NCI-H2107 treated with DMSO at 0.1 percent for 48 hours (cell line): ENCODE results near the gene GNS.
"Not testable (repeated sequence)": the region's sequence is repeated elsewhere in the genome, so short reads cannot be mapped to it uniquely, and the experiment has no call there.

Experiments used
- DNase-seq: peaks from one replicate; lab custom pipeline; 2025; ENCODE audit not compliant: unreplicated experiment; lab: John Stamatoyannopoulos, UW

Gene GNS

GRCh38 chr12:64699504-64700115 is 59.6 kb downstream of the GNS start:
- DNase-seq = no peak

GRCh38 chr12:64696080-64696741 is 63.0 kb downstream of the GNS start:
- peak; percentile 63 for DNase-seq

GRCh38 chr12:64695550-64695949 is 63.7 kb downstream of the GNS start:
- DNase-seq = no peak

- DNase-seq = no peak
Observed at GRCh38 chr12:64694130-64695040, 64.8 kb downstream of the GNS start.

- peak; percentile 99 for DNase-seq
Observed at GRCh38 chr12:64691795-64692583, 67.2 kb downstream of the GNS start.

- peak; percentile 97 for DNase-seq
Observed at GRCh38 chr12:64691227-64691794, 67.9 kb downstream of the GNS start.

- not testable (repeated sequence) for DNase-seq
Observed at GRCh38 chr12:64690236-64690635, 69.0 kb downstream of the GNS start.

GRCh38 chr12:64688715-64689114 is 70.5 kb downstream of the GNS start:
- no peak for DNase-seq

GRCh38 chr12:64688219-64688618 is 71.0 kb downstream of the GNS start:
- no peak for DNase-seq

GRCh38 chr12:64687816-64688215 is 71.4 kb downstream of the GNS start:
- DNase-seq = peak; percentile 25

- no peak for DNase-seq
Observed at GRCh38 chr12:64685605-64686004, 73.6 kb downstream of the GNS start.

GRCh38 chr12:64685050-64685449 is 74.2 kb downstream of the GNS start:
- no peak for DNase-seq

GRCh38 chr12:64683816-64684543 is 75.2 kb downstream of the GNS start:
- no peak for DNase-seq

GRCh38 chr12:64682572-64683277 is 76.5 kb downstream of the GNS start:
- no peak for DNase-seq

GRCh38 chr12:64681200-64682052 is 77.8 kb downstream of the GNS start:
- no peak for DNase-seq

- no peak for DNase-seq
Observed at GRCh38 chr12:64680235-64680634, 79.0 kb downstream of the GNS start.

- DNase-seq = peak; percentile 83
Observed at GRCh38 chr12:64679487-64680001, 79.7 kb downstream of the GNS start.

GRCh38 chr12:64678835-64679234 is 80.4 kb downstream of the GNS start:
- no peak for DNase-seq
